A673 (cell line): ENCODE data around the gene TLR1. TPM values are rescaled to one million over a fixed set of nuclear protein-coding genes. Genes with fewer than 3 reads are reported as not detected.

ENCODE experiments used
- BruUV-seq: library from RNA; stranded (reverse); fragments of 400-500 nt; replicated peaks from 2 replicates; lab custom pipeline; 2021; lab: Mats Ljungman, UMichigan
- CTCF ChIA-PET: fragments of 300-600 bp; sonication (Branson Sonifier 250); formaldehyde crosslinking; loops from one replicate; lab custom pipeline; 2022; ENCODE audit warnings: antibody characterized with exemption; lab: Charles Lee
- POLR2A ChIA-PET: fragments of 300-600 bp; sonication (Branson Sonifier 250); formaldehyde crosslinking; loops from one replicate; lab custom pipeline; 2022; ENCODE audit warnings: antibody characterized with exemption; ENCODE audit not compliant: low non-redundant PET; lab: Charles Lee
- DNase-seq: peaks from one replicate; pipeline ENCODE4 v3.0.0-alpha.2; 2015; ENCODE audit warnings: low spot score
- H3K27ac ChIP-seq: fragments of 200-600 bp; sonication (generic); 2 replicates; pipeline ENCODE4 v1.5.1; 2016; ENCODE audit warnings: mixed run types, low read depth, mild to moderate bottlenecking, mixed read lengths, antibody characterized with exemption, low read length; ENCODE audit not compliant: poor library complexity, severe bottlenecking
- H3K27me3 ChIP-seq: fragments of 200-600 bp; sonication (generic); replicated peaks from 2 replicates; pipeline ENCODE4 v1.6.1; 2017; ENCODE audit warnings: mixed run types, low read depth, mild to moderate bottlenecking, mixed read lengths, antibody characterized with exemption, low read length; ENCODE audit not compliant: insufficient read depth, poor library complexity
- H3K36me3 ChIP-seq: fragments of 200-600 bp; sonication (generic); 2 replicates; pipeline ENCODE4 v1.6.1; 2016; ENCODE audit warnings: mixed run types, mild to moderate bottlenecking, mixed read lengths, antibody characterized with exemption, low read length; ENCODE audit not compliant: insufficient read depth, poor library complexity, severe bottlenecking
- H3K4me1 ChIP-seq: fragments of 200-600 bp; sonication (generic); 2 replicates; pipeline ENCODE4 v1.6.1; 2017; ENCODE audit warnings: mixed run types, mild to moderate bottlenecking, mixed read lengths, antibody characterized with exemption, low read length; ENCODE audit not compliant: insufficient read depth, poor library complexity, severe bottlenecking
- H3K4me3 ChIP-seq: fragments of 200-600 bp; sonication (generic); 2 replicates; pipeline ENCODE4 v1.5.1; 2016; ENCODE audit warnings: low read depth, mixed run types, mild to moderate bottlenecking, mixed read lengths, low read length; ENCODE audit not compliant: poor library complexity, severe bottlenecking
- H3K9me3 ChIP-seq: fragments of 200-600 bp; sonication (generic); 2 replicates; pipeline ENCODE4 v1.6.1; 2016; ENCODE audit warnings: mixed run types, low read depth, mild to moderate bottlenecking, mixed read lengths, antibody characterized with exemption, low read length; ENCODE audit not compliant: poor library complexity, severe bottlenecking
- CTCF ChIP-seq: fragments of 300-800, 200-600 bp; sonication (generic); conservative IDR thresholded peaks from 2 replicates; pipeline ENCODE4 v1.5.1; 2017; ENCODE audit warnings: low read depth, mild to moderate bottlenecking, antibody characterized with exemption, low read length, moderate library complexity, mixed read lengths
- EZH2 ChIP-seq: fragments of 200-600 bp; sonication (generic); IDR thresholded peaks from 2 replicates; pipeline ENCODE4 v1.6.1; 2017; ENCODE audit warnings: borderline replicate concordance, low read depth, mild to moderate bottlenecking, mixed read lengths, antibody characterized with exemption, low read length; ENCODE audit not compliant: poor library complexity, severe bottlenecking
- intact Hi-C: fragments of 100-400 bp; cut with micrococcal nuclease; formaldehyde crosslinking; loops from one replicate; pipeline ENCODE4 v1.10.0; 2022; ENCODE audit not compliant: unreplicated experiment
- total RNA-seq: library from RNA; stranded (reverse); gene quantifications from 2 replicates; pipeline ENCODE4 v1.2.3, GENCODE V29; 2021

TLR1 gene
- total RNA-seq, 1 experiment from 2014 or later, result 0.37 TPM

GRCh38 chr4:38800366-38800765 lies 4.2 kb downstream of the TLR1 start:
- no peaks in the 10 kb centered on the region for H3K4me1 ChIP-seq
- no peak for DNase-seq
- ChIA-PET CTCF (no interaction called here), POLR2A (no interaction called here)
- H3K36me3 ChIP-seq, result no peaks in the 10 kb centered on the region
- H3K27ac ChIP-seq, result no peak overlapping the region
- BruUV-seq, result no TSS peak
- intact Hi-C loops, result no loop called here
- no peaks in the 10 kb centered on the region for H3K27me3 ChIP-seq
- H3K9me3 ChIP-seq, result no peaks in the 10 kb centered on the region
- no peak for TF ChIP-seq EZH2
- no peak for TF ChIP-seq CTCF
- no peak overlapping the region for H3K4me3 ChIP-seq

- POLR2A ChIA-PET, result no interaction called here
- CTCF ChIA-PET, result no interaction called here
- H3K27me3 ChIP-seq, result no peaks in the 10 kb centered on the region
- no peaks in the 10 kb centered on the region for H3K9me3 ChIP-seq
- no peak for DNase-seq
- no peak overlapping the region for H3K27ac ChIP-seq
- no peaks in the 10 kb centered on the region for H3K4me1 ChIP-seq
- no peaks in the 10 kb centered on the region for H3K36me3 ChIP-seq
- intact Hi-C loops, result no loop called here
- H3K4me3 ChIP-seq, result no peak overlapping the region
- BruUV-seq, result no TSS peak
- TF ChIP-seq EZH2, result no peak
- no peak for TF ChIP-seq CTCF
Observed at GRCh38 chr4:38795087-38795486, 9.5 kb downstream of the TLR1 start.

GRCh38 chr4:38794051-38794450 lies 10.5 kb downstream of the TLR1 start:
- intact Hi-C loops, result no loop called here
- Histone ChIP-seq H3K27ac (no peak overlapping the region), H3K4me3 (no peak overlapping the region), H3K4me1 (no peaks in the 10 kb centered on the region), H3K36me3 (no peaks in the 10 kb centered on the region), H3K27me3 (no peaks in the 10 kb centered on the region), H3K9me3 (no peaks in the 10 kb centered on the region)
- no peak for TF ChIP-seq EZH2
- no peak for TF ChIP-seq CTCF
- ChIA-PET CTCF (no interaction called here), POLR2A (no interaction called here)
- no TSS peak for BruUV-seq
- DNase-seq, result no peak
